Thoracic aorta (tissue), 2 donors: ENCODE measurements around the gene NDUFA8. TPM values are rescaled to one million over a fixed set of nuclear protein-coding genes. Genes with fewer than 3 reads are reported as not detected.

Experiments used
- ATAC-seq: fragments of 150-250 bp; one replicate; pipeline ENCODE4 v1.8.0; 2017; ENCODE audit warnings: low read depth; ENCODE audit not compliant: insufficient number of reproducible peaks, low FRiP score
- DNase-seq: peaks from one replicate; pipeline ENCODE4 v3.0.0-alpha.2; 2020; ENCODE audit warnings: low spot score
- H3K27ac ChIP-seq, 2 donors: fragments of 200-600 bp; sonication (generic); 1 replicate in 1 of 2; 2 replicates in 1 of 2; pipeline ENCODE4 v1.5.1; 2016; ENCODE audit warnings: mild to moderate bottlenecking in 2 of 2, moderate library complexity in 2 of 2
- H3K27me3 ChIP-seq: fragments of 200-600 bp; sonication (generic); replicated peaks from 2 replicates; pipeline ENCODE4 v1.6.0; 2016; ENCODE audit warnings: mild to moderate bottlenecking; ENCODE audit not compliant: insufficient read depth
- H3K36me3 ChIP-seq: fragments of 200-600 bp; sonication (generic); one replicate; pipeline ENCODE4 v1.5.1; 2016
- H3K4me1 ChIP-seq, 2 donors: fragments of 200-600 bp; sonication (generic); 1 replicate in 1 of 2; 2 replicates in 1 of 2; pipeline versions ENCODE4 v1.5.1 to v1.6.0; 2016; ENCODE audit warnings: low read depth in 2 of 2, mild to moderate bottlenecking in 1 of 2; ENCODE audit not compliant: control insufficient read depth in 1 of 2
- H3K4me3 ChIP-seq: fragments of 200-600 bp; sonication (generic); 2 replicates; pipeline ENCODE4 v1.5.1; 2016; ENCODE audit warnings: mild to moderate bottlenecking
- H3K9me3 ChIP-seq: fragments of 200-600 bp; sonication (generic); 2 replicates; pipeline ENCODE4 v1.5.1; 2016
- CTCF ChIP-seq: fragments of 200-600 bp; sonication (generic); IDR thresholded peaks from one replicate; pipeline ENCODE4 v1.5.1; 2019; ENCODE audit warnings: antibody characterized with exemption
- total RNA-seq, 2 donors: library from RNA; depleted of rRNA; stranded (reverse); fragments of >200 nt; gene quantifications; one replicate each; pipeline versions ENCODE4 v1.1.0 to v1.2.3, GENCODE V29; 2016

Gene NDUFA8
- total RNA-seq, result 10 to 100 TPM; 14.6 to 19.3 TPM

- no peaks in the 10 kb centered on the region for H3K9me3 ChIP-seq
- TF ChIP-seq CTCF, result peak; percentile 33
- DNase-seq (peak; percentile 92), ATAC-seq (peak; percentile 100)
- peak within 1 kb of the TSS; percentile 88 for H3K4me3 ChIP-seq
- H3K27me3 ChIP-seq, result no peaks in the 10 kb centered on the region
- H3K27ac ChIP-seq, result peak within 1 kb of the TSS in 1 of 2 donors; percentile 49
- peaks cover 10 to 12% of the 10 kb centered on the region in 2 donors for H3K4me1 ChIP-seq
- H3K36me3 ChIP-seq, result no peaks in the 10 kb centered on the region
Measured at GRCh38 chr9:122159026-122159924, at the start of gene NDUFA8, which contains the start of gene MORN5. TSS of gene NDUFA8 (minus strand) at chr9:122159779. CDS start at chr9:122159677, 102 bp downstream. TSS of gene MORN5 (plus strand) at chr9:122159908. CDS start at chr9:122159973, 65 bp downstream.

- no peak for ATAC-seq
- DNase-seq, result no peak
- H3K9me3 ChIP-seq, result no peaks in the 10 kb centered on the region
- H3K4me1 ChIP-seq, result no peaks in the 10 kb centered on the region
- H3K4me3 ChIP-seq, result no peak overlapping the region
- TF ChIP-seq CTCF, result no peak
- no peaks in the 10 kb centered on the region for H3K36me3 ChIP-seq
- no peaks in the 10 kb centered on the region for H3K27me3 ChIP-seq
- H3K27ac ChIP-seq, result no peak overlapping the region
Measured at GRCh38 chr9:122207096-122207495, 47.5 kb upstream of the NDUFA8 start.

- Histone ChIP-seq H3K4me3 (no peak overlapping the region), H3K4me1 (no peaks in the 10 kb centered on the region), H3K36me3 (no peaks in the 10 kb centered on the region), H3K27me3 (no peaks in the 10 kb centered on the region), H3K9me3 (no peaks in the 10 kb centered on the region), H3K27ac (no peak overlapping the region)
- no peak for TF ChIP-seq CTCF
- ATAC-seq, result no peak
- no peak for DNase-seq
Measured at GRCh38 chr9:122206118-122207046, 46.8 kb upstream of the NDUFA8 start.

GRCh38 chr9:122205176-122205575 is 45.6 kb upstream of the NDUFA8 start:
- Histone ChIP-seq H3K36me3 (no peaks in the 10 kb centered on the region), H3K9me3 (no peaks in the 10 kb centered on the region), H3K27me3 (no peaks in the 10 kb centered on the region), H3K4me1 (no peaks in the 10 kb centered on the region), H3K4me3 (no peak overlapping the region), H3K27ac (no peak overlapping the region)
- no peak for ATAC-seq
- DNase-seq, result no peak
- TF ChIP-seq CTCF, result no peak

- H3K9me3 ChIP-seq, result no peaks in the 10 kb centered on the region
- no peak overlapping the region for H3K4me3 ChIP-seq
- DNase-seq (no peak), ATAC-seq (no peak)
- no peaks in the 10 kb centered on the region for H3K36me3 ChIP-seq
- no peak for TF ChIP-seq CTCF
- no peaks in the 10 kb centered on the region for H3K4me1 ChIP-seq
- no peaks in the 10 kb centered on the region for H3K27me3 ChIP-seq
- H3K27ac ChIP-seq, result no peak overlapping the region
Measured at GRCh38 chr9:122204491-122204890, 44.9 kb upstream of the NDUFA8 start.
